H9 (cell line): ENCODE results near the gene NRG3. TPM values are rescaled to one million over a fixed set of nuclear protein-coding genes. Genes with fewer than 3 reads are reported as not detected.

ENCODE experiments used
- DNase-seq: peaks from one replicate; pipeline ENCODE4 v3.0.0-alpha.2; 2017
- H2AFZ ChIP-seq: one replicate; pipeline ENCODE4 v1.6.1; 2013; ENCODE audit warnings: mild to moderate bottlenecking, low read length, control low read depth, moderate library complexity
- H2AK5ac ChIP-seq: 2 replicates; pipeline ENCODE4 v1.6.1; 2013; ENCODE audit warnings: low read length, control low read depth, mixed read lengths; ENCODE audit not compliant: insufficient read length
- H2BK120ac ChIP-seq: one replicate; pipeline ENCODE4 v1.6.1; 2013; ENCODE audit warnings: low read depth, mild to moderate bottlenecking, low read length, control low read depth, inconsistent platforms; ENCODE audit not compliant: poor library complexity, severe bottlenecking
- H2BK12ac ChIP-seq: 2 replicates; pipeline ENCODE4 v1.6.1; 2013; ENCODE audit warnings: low read length, control low read depth, mixed read lengths, low read depth; ENCODE audit not compliant: insufficient read length
- H2BK15ac ChIP-seq: 2 replicates; pipeline ENCODE4 v1.6.1; 2013; ENCODE audit warnings: low read depth, low read length, control low read depth
- H2BK20ac ChIP-seq: one replicate; pipeline ENCODE4 v1.6.1; 2013; ENCODE audit warnings: low read depth, mild to moderate bottlenecking, low read length, control low read depth, inconsistent platforms; ENCODE audit not compliant: poor library complexity, severe bottlenecking
- H2BK5ac ChIP-seq: 2 replicates; pipeline ENCODE4 v1.6.1; 2013; ENCODE audit warnings: low read length, control low read depth, mixed read lengths; ENCODE audit not compliant: insufficient read length
- H3K14ac ChIP-seq: 2 replicates; pipeline ENCODE4 v1.6.1; 2013; ENCODE audit warnings: low read length, control low read depth; ENCODE audit not compliant: insufficient read depth
- H3K18ac ChIP-seq: 2 replicates; pipeline ENCODE4 v1.6.1; 2013; ENCODE audit warnings: low read depth, mild to moderate bottlenecking, mixed read lengths, low read length, control low read depth; ENCODE audit not compliant: insufficient read length
- H3K23ac ChIP-seq: 2 replicates; pipeline ENCODE4 v1.6.1; 2013; ENCODE audit warnings: low read length, control low read depth, mixed read lengths, low read depth; ENCODE audit not compliant: insufficient read length
- H3K23me2 ChIP-seq: 2 replicates; pipeline ENCODE4 v1.6.1; 2013; ENCODE audit warnings: low read depth, mild to moderate bottlenecking, mixed read lengths, low read length, control low read depth; ENCODE audit not compliant: insufficient read length, poor library complexity, severe bottlenecking
- H3K27ac ChIP-seq: 2 replicates; pipeline ENCODE4 v1.5.1; 2013; ENCODE audit warnings: low read length, control low read depth, mixed read lengths, low read depth; ENCODE audit not compliant: insufficient read length
- H3K27me3 ChIP-seq: 2 replicates; pipeline ENCODE4 v1.6.1; 2013; ENCODE audit warnings: low read length, control low read depth, inconsistent platforms; ENCODE audit not compliant: insufficient read depth
- H3K4ac ChIP-seq: 2 replicates; pipeline ENCODE4 v1.6.1; 2013; ENCODE audit warnings: low read depth, mild to moderate bottlenecking, control low read depth, inconsistent platforms, low read length, moderate library complexity
- H3K4me1 ChIP-seq: 2 replicates; pipeline ENCODE4 v1.6.1; 2013; ENCODE audit warnings: low read length, control low read depth, inconsistent platforms; ENCODE audit not compliant: insufficient read depth
- H3K4me2 ChIP-seq: 2 replicates; pipeline ENCODE4 v1.6.1; 2013; ENCODE audit warnings: low read length, control low read depth, mixed read lengths; ENCODE audit not compliant: insufficient read length, insufficient read depth
- H3K56ac ChIP-seq: 2 replicates; pipeline ENCODE4 v1.6.1; 2013; ENCODE audit warnings: low read depth, mild to moderate bottlenecking, mixed read lengths, low read length, control low read depth; ENCODE audit not compliant: insufficient read length
- H3K79me1 ChIP-seq: 2 replicates; pipeline ENCODE4 v1.6.1; 2013; ENCODE audit warnings: low read depth, mild to moderate bottlenecking, moderate library complexity, low read length, control low read depth, inconsistent platforms; ENCODE audit not compliant: insufficient read depth, poor library complexity, severe bottlenecking
- H3K79me2 ChIP-seq: 2 replicates; pipeline ENCODE4 v1.6.1; 2013; ENCODE audit warnings: low read length, control low read depth, inconsistent platforms; ENCODE audit not compliant: insufficient read depth
- H3K9ac ChIP-seq: 2 replicates; pipeline ENCODE4 v1.6.1; 2013; ENCODE audit warnings: low read length, control low read depth, mixed read lengths; ENCODE audit not compliant: insufficient read length; ENCODE audit errors: extremely low read depth
- H3K9me3 ChIP-seq: one replicate; pipeline ENCODE4 v1.6.1; 2013; ENCODE audit warnings: low read depth, low read length, inconsistent platforms; ENCODE audit not compliant: control insufficient read depth
- H3T11ph ChIP-seq: one replicate; pipeline ENCODE4 v1.6.1; 2013; ENCODE audit warnings: mild to moderate bottlenecking, low read length, control low read depth, inconsistent platforms
- H4K20me1 ChIP-seq: one replicate; pipeline ENCODE4 v1.6.1; 2013; ENCODE audit not compliant: control insufficient read depth, insufficient read length, insufficient read depth
- H4K5ac ChIP-seq: 2 replicates; pipeline ENCODE4 v1.6.1; 2013; ENCODE audit warnings: low read depth, mild to moderate bottlenecking, mixed read lengths, low read length, control low read depth; ENCODE audit not compliant: insufficient read length
- H4K8ac ChIP-seq: replicated peaks from 2 replicates; pipeline ENCODE4 v1.6.1; 2013; ENCODE audit warnings: low read length, control low read depth, mixed read lengths, low read depth; ENCODE audit not compliant: insufficient read length
- H4K91ac ChIP-seq: 2 replicates; pipeline ENCODE4 v1.6.1; 2013; ENCODE audit warnings: low read depth, mild to moderate bottlenecking, moderate library complexity, mixed read lengths, low read length, control low read depth; ENCODE audit not compliant: insufficient read length
- H3K27ac Mint-ChIP-seq, 3 experiments: 2 replicates in 2 of 3; 3 replicates in 1 of 3; pipeline ENCODE4 v1.8.0; 2020 to 2021; ENCODE audit warnings: mixed read lengths in 3 of 3, mild to moderate bottlenecking in 1 of 3, moderate library complexity in 1 of 3
- H3K27me3 Mint-ChIP-seq: 2 replicates; pipeline ENCODE4 v1.8.0; 2021; ENCODE audit warnings: low read depth, mild to moderate bottlenecking, moderate library complexity, mixed read lengths
- H3K36me3 Mint-ChIP-seq, 3 experiments: 2 replicates in 2 of 3; 3 replicates in 1 of 3; pipeline ENCODE4 v1.8.0; 2020 to 2021; ENCODE audit warnings: low read depth in 3 of 3, mixed read lengths in 3 of 3; ENCODE audit not compliant: insufficient read depth in 1 of 3
- H3K4me1 Mint-ChIP-seq, 2 experiments: 2 replicates each; pipeline ENCODE4 v1.8.0; 2020; ENCODE audit warnings: mixed read lengths in 2 of 2
- H3K4me3 Mint-ChIP-seq, 2 experiments: 2 replicates in 1 of 2; 3 replicates in 1 of 2; pipeline ENCODE4 v1.8.0; 2020 to 2021; ENCODE audit warnings: mild to moderate bottlenecking in 2 of 2, mixed read lengths in 2 of 2, moderate library complexity in 1 of 2
- H3K9me3 Mint-ChIP-seq, 2 experiments: 2 replicates in 1 of 2; 3 replicates in 1 of 2; pipeline ENCODE4 v1.8.0; 2020; ENCODE audit warnings: mild to moderate bottlenecking in 2 of 2, mixed read lengths in 2 of 2, moderate library complexity in 1 of 2
- CTCF ChIP-seq: fragments of 200-600 bp; sonication (generic); conservative IDR thresholded peaks from 3 replicates; pipeline ENCODE4 v1.8.0; 2021; ENCODE audit warnings: antibody characterized with exemption, mild to moderate bottlenecking
- WGBS: extraction: QIAGEN DNeasy Blood & Tissue Kit; methylation state at CpG from one replicate; pipeline ENCODE4 v1.1.7; 2013; ENCODE audit warnings: missing lambda C conversion rate, low lambda C conversion rate, mixed read lengths; ENCODE audit not compliant: insufficient read length; ENCODE audit errors: extremely low coverage; 5-methylcytosine and 5-hydroxymethylcytosine counted together
- total RNA-seq: library from RNA; stranded (reverse); gene quantifications from 2 replicates; pipeline ENCODE4 v1.2.1, GENCODE V29; 2021

The NRG3 gene
- total RNA-seq, 1 experiment from 2014 or later: 1.6 TPM

- no peaks in the 10 kb centered on the region; the same call in 1 of the 2 replicates for H3K27me3 Mint-ChIP-seq
- H2BK120ac ChIP-seq: no peak overlapping the region
- no peaks in the 10 kb centered on the region for H3K9me3 ChIP-seq
- TF ChIP-seq CTCF: no peak
- DNase-seq: no peak
- WGBS: no CpG with 5 or more reads among the region's 1 CpG
- no peak overlapping the region for H3K14ac ChIP-seq
- no peaks in the 10 kb centered on the region for H4K20me1 ChIP-seq
- H4K5ac ChIP-seq: no peak overlapping the region
- H3K79me2 ChIP-seq: no peaks in the 10 kb centered on the region
- no peak overlapping the region for H3K4me2 ChIP-seq
- no peaks in the 10 kb centered on the region for H3K23me2 ChIP-seq
- no peak overlapping the region for H3K18ac ChIP-seq
- H3K36me3 Mint-ChIP-seq: no peaks in the 10 kb centered on the region
- H3K4me1 Mint-ChIP-seq: no peaks in the 10 kb centered on the region
- no peak overlapping the region for H2BK20ac ChIP-seq
- H3K4ac ChIP-seq: no peak overlapping the region
- H3K4me1 ChIP-seq: no peaks in the 10 kb centered on the region
- no peak overlapping the region for H3K23ac ChIP-seq
- H4K8ac ChIP-seq: no peak overlapping the region
- no peak overlapping the region for H3K56ac ChIP-seq
- peaks cover 0 to 2% of the 10 kb centered on the region in 2 experiments; a peak in 1 of 5 replicates for H3K9me3 Mint-ChIP-seq
- H3K4me3 Mint-ChIP-seq: no peak overlapping the region
- no peak overlapping the region for H2AFZ ChIP-seq
- no peak overlapping the region for H2BK15ac ChIP-seq
- H2AK5ac ChIP-seq: no peak overlapping the region
- no peaks in the 10 kb centered on the region for H3K27me3 ChIP-seq
- no peak overlapping the region for H3T11ph ChIP-seq
- no peak overlapping the region for H3K9ac ChIP-seq
- H2BK12ac ChIP-seq: no peak overlapping the region
- no peak overlapping the region for H4K91ac ChIP-seq
- H3K79me1 ChIP-seq: no peaks in the 10 kb centered on the region
- H3K27ac ChIP-seq: no peak overlapping the region
- H2BK5ac ChIP-seq: no peak overlapping the region
- H3K27ac Mint-ChIP-seq: no peak overlapping the region
These were observed 640.3 kb downstream of the NRG3 start for GRCh38 chr10:82515256-82515655.
